HepG2 (cell line): ENCODE data around the gene BMPR2. TPM values are rescaled to one million over a fixed set of nuclear protein-coding genes. Genes with fewer than 3 reads are reported as not detected.
A peak's percentile ranks its signal among the peaks of the same experiment; 100 is the strongest.

Source experiments
- FOSL2 ChIP-seq: sonication (generic); formaldehyde crosslinking; IDR thresholded peaks from 2 replicates; pipeline ENCODE4 v1.4.0; 2020; ENCODE audit warnings: missing genetic modification reagents
- FOXJ3 ChIP-seq: sonication (generic); formaldehyde crosslinking; IDR thresholded peaks from 2 replicates; pipeline ENCODE4 v1.4.0; 2020; ENCODE audit warnings: missing genetic modification reagents, mild to moderate bottlenecking, borderline replicate concordance
- KLF15 ChIP-seq: sonication (generic); formaldehyde crosslinking; IDR thresholded peaks from 2 replicates; pipeline ENCODE4 v1.8.1; 2023; ENCODE audit warnings: borderline replicate concordance, mild to moderate bottlenecking, inconsistent platforms, missing genetic modification reagents, mixed read lengths
- RFXANK ChIP-seq: IDR thresholded peaks from 2 replicates; pipeline ENCODE4 v1.6.1; 2016
- SALL1 ChIP-seq: sonication (generic); formaldehyde crosslinking; IDR thresholded peaks from 2 replicates; pipeline ENCODE4 v1.8.0; 2022; ENCODE audit warnings: mild to moderate bottlenecking, missing genetic modification reagents
- SNRNP70 ChIP-seq: fragments of 200-400 bp; formaldehyde crosslinking; IDR thresholded peaks from 2 replicates; pipeline ENCODE4 v1.6.1; 2017; ENCODE audit warnings: mild to moderate bottlenecking, low read depth, low read length, moderate library complexity
- SPEN ChIP-seq: sonication (generic); formaldehyde crosslinking; IDR thresholded peaks from 2 replicates; pipeline ENCODE4 v1.5.1; 2020; ENCODE audit warnings: low read depth, mild to moderate bottlenecking, missing genetic modification reagents
- TBP ChIP-seq: sonication (generic); formaldehyde crosslinking; IDR thresholded peaks from 2 replicates; pipeline ENCODE4 v1.5.0; 2020; ENCODE audit warnings: missing genetic modification reagents
- ZMYM4 ChIP-seq: sonication (generic); formaldehyde crosslinking; IDR thresholded peaks from 2 replicates; pipeline ENCODE4 v1.8.1; 2023; ENCODE audit warnings: mild to moderate bottlenecking, missing genetic modification reagents
- ZNF264 ChIP-seq: sonication (generic); formaldehyde crosslinking; IDR thresholded peaks from 2 replicates; pipeline ENCODE4 v1.4.0; 2020; ENCODE audit warnings: missing genetic modification reagents
- ZNF274 ChIP-seq: sonication (generic); formaldehyde crosslinking; IDR thresholded peaks from 2 replicates; pipeline ENCODE4 v1.5.1; 2020; ENCODE audit warnings: mild to moderate bottlenecking, missing genetic modification reagents
- ZNF343 ChIP-seq: sonication (generic); formaldehyde crosslinking; IDR thresholded peaks from 2 replicates; pipeline ENCODE4 v1.4.0; 2020; ENCODE audit warnings: mild to moderate bottlenecking, missing genetic modification reagents
- ZNF674 ChIP-seq: sonication (generic); formaldehyde crosslinking; IDR thresholded peaks from 2 replicates; pipeline ENCODE4 v1.5.0; 2020; ENCODE audit warnings: low read depth, mild to moderate bottlenecking, missing genetic modification reagents
- ZNF766 ChIP-seq: sonication (generic); formaldehyde crosslinking; IDR thresholded peaks from 2 replicates; pipeline ENCODE4 v1.5.0; 2020; ENCODE audit warnings: missing genetic modification reagents, borderline replicate concordance
- ZNF768 ChIP-seq: sonication (generic); formaldehyde crosslinking; IDR thresholded peaks from 2 replicates; pipeline ENCODE4 v1.4.0; 2020; ENCODE audit warnings: missing genetic modification reagents
- ZNF839 ChIP-seq: sonication (generic); formaldehyde crosslinking; IDR thresholded peaks from 2 replicates; pipeline ENCODE4 v1.4.0; 2020; ENCODE audit warnings: missing genetic modification reagents, mild to moderate bottlenecking, borderline replicate concordance
- polyA plus RNA-seq, 8 experiments: library from polyadenylated mRNA; depleted of rRNA in 3 of 8; stranded (reverse) in 7 of 8; unstranded in 1 of 8; fragments of >200 nt; fragmentation: Illumina TruSeq in 4 of 8; extraction: Trizol in 4 of 8; gene quantifications; 2 replicates each; pipeline versions ENCODE4 v1.2.1 to v1.2.3, GENCODE V29; 2011 to 2016; ENCODE audit warnings: low read depth in 4 of 8, missing spikeins in 1 of 8, mixed read lengths in 1 of 8; ENCODE audit not compliant: insufficient read depth in 1 of 8
- total RNA-seq, 5 experiments: library from RNA; depleted of rRNA; stranded (reverse); fragments of >200 nt; fragmentation: Illumina TruSeq; extraction: Trizol; gene quantifications; 2 replicates each; pipeline ENCODE4 v1.2.3, GENCODE V29; 2016; ENCODE audit warnings: low read depth in 1 of 5
- TF ChIP-seq, protein P1 (sequence below): IDR thresholded peaks from 2 replicates; pipeline ENCODE4 v1.6.1; 2016; ENCODE audit warnings: missing compliant biosample characterization, missing genetic modification reagents, borderline replicate concordance
- TF ChIP-seq, protein P2 (sequence below): sonication (generic); formaldehyde crosslinking; IDR thresholded peaks from 2 replicates; pipeline ENCODE4 v1.8.0; 2022; ENCODE audit warnings: mild to moderate bottlenecking, missing genetic modification reagents, borderline replicate concordance
- TF ChIP-seq, protein P3 (sequence below): sonication (generic); formaldehyde crosslinking; IDR thresholded peaks from 2 replicates; pipeline ENCODE4 v1.4.0; 2020; ENCODE audit warnings: missing genetic modification reagents
- TF ChIP-seq, protein P4 (sequence below): sonication (generic); formaldehyde crosslinking; IDR thresholded peaks from 2 replicates; pipeline ENCODE4 v1.4.0; 2020; ENCODE audit warnings: missing genetic modification reagents
- TF ChIP-seq, protein P5 (sequence below): sonication (generic); formaldehyde crosslinking; IDR thresholded peaks from 2 replicates; pipeline ENCODE4 v1.4.0; 2020; ENCODE audit warnings: low read depth, missing genetic modification reagents

The BMPR2 gene
- total and polyA plus RNA-seq, 2 of the 13 experiments (the other 11 are each of a cell fraction or from before 2014, with no cell fraction given), result 5.5 to 10.3 TPM

DNA sequence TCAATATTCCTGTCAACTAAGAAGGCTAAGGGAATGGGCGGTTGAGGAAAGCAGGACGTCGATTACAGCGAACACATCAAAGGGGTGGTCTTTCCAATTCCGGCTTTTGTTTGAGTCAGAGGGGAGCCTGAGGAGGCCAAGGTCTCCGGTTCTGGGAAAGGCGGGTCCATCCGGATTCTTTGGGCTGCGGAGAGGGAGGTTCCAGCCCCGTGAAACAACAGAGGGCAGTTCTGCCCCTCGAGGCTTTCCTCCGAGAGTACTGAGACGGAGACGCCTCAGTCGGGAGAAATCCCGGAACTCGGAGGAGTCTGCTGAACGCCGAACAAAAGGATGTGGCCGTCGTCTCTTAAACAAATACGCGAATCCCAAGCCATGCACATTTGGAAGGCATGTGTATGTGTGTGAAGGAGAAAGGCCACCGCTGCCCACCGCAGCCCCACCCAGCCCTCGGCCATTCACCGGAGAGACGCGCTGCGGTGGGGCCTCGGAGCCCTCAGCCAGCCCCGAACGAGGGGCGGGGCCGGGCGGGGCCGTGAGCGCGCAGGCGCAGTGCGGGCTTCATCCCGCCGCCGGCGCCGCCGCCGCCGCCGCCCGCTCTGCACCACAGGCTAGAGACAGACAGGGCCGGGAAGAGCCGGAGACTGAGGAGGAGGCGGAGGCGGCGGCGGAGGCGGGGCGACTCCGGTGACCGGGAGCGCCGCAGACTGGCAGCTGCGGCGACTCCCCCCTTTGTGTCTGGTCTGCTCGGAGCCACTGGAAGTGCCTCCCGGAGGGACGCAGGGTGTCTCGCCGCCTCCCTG lies at the start of gene BMPR2 (continued):
- TF ChIP-seq, protein P1, sequence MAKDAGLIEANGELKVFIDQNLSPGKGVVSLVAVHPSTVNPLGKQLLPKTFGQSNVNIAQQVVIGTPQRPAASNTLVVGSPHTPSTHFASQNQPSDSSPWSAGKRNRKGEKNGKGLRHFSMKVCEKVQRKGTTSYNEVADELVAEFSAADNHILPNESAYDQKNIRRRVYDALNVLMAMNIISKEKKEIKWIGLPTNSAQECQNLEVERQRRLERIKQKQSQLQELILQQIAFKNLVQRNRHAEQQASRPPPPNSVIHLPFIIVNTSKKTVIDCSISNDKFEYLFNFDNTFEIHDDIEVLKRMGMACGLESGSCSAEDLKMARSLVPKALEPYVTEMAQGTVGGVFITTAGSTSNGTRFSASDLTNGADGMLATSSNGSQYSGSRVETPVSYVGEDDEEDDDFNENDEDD (CRISPR knock-in tag), result peak; percentile 52; the same call in 1 of the 2 replicates
- TF ChIP-seq ZNF274 (peak; percentile 60; the same call in 1 of the 2 replicates), ZNF766 (CRISPR knock-in tag) (0 out of 2 replicates have a peak, but pooled peaks have one; percentile 7), ZMYM4 (CRISPR knock-in tag) (peak; percentile 85), TBP (peak; percentile 73; the same call in 1 of the 2 replicates), FOSL2 (peak; percentile 44), ZNF674 (no peak), ZNF768 (peak; percentile 56), KLF15 (CRISPR knock-in tag) (peak; percentile 82; the same call in 1 of the 2 replicates), ZNF839 (no peak), SNRNP70 (no peak), SPEN (peak; percentile 85), ZNF343 (CRISPR knock-in tag) (0 out of 2 replicates have a peak, but pooled peaks have one; percentile 39), RFXANK (CRISPR knock-in tag) (0 out of 2 replicates have a peak, but pooled peaks have one; percentile 70), FOXJ3 (peak; percentile 60; the same call in 1 of the 2 replicates), SALL1 (peak; percentile 70), ZNF264 (CRISPR knock-in tag) (peak; percentile 70; the same call in 1 of the 2 replicates)
- TF ChIP-seq, protein P2, sequence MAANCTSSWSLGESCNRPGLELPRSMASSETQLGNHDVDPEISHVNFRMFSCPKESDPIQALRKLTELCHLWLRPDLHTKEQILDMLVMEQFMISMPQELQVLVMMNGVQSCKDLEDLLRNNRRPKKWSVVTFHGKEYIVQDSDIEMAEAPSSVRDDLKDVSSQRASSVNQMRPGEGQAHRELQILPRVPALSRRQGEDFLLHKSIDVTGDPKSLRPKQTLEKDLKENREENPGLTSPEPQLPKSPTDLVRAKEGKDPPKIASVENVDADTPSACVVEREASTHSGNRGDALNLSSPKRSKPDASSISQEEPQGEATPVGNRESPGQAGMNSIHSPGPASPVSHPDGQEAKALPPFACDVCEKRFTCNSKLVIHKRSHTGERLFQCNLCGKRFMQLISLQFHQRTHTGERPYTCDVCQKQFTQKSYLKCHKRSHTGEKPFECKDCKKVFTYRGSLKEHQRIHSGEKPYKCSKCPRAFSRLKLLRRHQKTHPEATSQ (CRISPR knock-in tag), result no peak
- TF ChIP-seq, protein P3, sequence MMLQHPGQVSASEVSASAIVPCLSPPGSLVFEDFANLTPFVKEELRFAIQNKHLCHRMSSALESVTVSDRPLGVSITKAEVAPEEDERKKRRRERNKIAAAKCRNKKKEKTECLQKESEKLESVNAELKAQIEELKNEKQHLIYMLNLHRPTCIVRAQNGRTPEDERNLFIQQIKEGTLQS, result peak; percentile 20; the same call in 1 of the 2 replicates
- TF ChIP-seq, protein P4, sequence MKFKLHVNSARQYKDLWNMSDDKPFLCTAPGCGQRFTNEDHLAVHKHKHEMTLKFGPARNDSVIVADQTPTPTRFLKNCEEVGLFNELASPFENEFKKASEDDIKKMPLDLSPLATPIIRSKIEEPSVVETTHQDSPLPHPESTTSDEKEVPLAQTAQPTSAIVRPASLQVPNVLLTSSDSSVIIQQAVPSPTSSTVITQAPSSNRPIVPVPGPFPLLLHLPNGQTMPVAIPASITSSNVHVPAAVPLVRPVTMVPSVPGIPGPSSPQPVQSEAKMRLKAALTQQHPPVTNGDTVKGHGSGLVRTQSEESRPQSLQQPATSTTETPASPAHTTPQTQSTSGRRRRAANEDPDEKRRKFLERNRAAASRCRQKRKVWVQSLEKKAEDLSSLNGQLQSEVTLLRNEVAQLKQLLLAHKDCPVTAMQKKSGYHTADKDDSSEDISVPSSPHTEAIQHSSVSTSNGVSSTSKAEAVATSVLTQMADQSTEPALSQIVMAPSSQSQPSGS (CRISPR knock-in tag), result no peak; the same call in 1 of the 2 replicates
- TF ChIP-seq, protein P5, sequence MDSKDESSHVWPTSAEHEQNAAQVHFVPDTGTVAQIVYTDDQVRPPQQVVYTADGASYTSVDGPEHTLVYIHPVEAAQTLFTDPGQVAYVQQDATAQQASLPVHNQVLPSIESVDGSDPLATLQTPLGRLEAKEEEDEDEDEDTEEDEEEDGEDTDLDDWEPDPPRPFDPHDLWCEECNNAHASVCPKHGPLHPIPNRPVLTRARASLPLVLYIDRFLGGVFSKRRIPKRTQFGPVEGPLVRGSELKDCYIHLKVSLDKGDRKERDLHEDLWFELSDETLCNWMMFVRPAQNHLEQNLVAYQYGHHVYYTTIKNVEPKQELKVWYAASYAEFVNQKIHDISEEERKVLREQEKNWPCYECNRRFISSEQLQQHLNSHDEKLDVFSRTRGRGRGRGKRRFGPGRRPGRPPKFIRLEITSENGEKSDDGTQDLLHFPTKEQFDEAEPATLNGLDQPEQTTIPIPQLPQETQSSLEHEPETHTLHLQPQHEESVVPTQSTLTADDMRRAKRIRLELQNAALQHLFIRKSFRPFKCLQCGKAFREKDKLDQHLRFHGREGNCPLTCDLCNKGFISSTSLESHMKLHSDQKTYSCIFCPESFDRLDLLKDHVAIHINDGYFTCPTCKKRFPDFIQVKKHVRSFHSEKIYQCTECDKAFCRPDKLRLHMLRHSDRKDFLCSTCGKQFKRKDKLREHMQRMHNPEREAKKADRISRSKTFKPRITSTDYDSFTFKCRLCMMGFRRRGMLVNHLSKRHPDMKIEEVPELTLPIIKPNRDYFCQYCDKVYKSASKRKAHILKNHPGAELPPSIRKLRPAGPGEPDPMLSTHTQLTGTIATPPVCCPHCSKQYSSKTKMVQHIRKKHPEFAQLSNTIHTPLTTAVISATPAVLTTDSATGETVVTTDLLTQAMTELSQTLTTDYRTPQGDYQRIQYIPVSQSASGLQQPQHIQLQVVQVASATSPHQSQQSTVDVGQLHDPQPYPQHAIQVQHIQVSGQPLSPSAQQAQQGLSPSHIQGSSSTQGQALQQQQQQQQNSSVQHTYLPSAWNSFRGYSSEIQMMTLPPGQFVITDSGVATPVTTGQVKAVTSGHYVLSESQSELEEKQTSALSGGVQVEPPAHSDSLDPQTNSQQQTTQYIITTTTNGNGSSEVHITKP, result no peak; the same call in none of the 2 replicates
